OCI-LY1 (cell line): ENCODE results near the gene ULK4.

Source experiments
- CTCF ChIP-seq: fragments of 200-600 bp; sonication (generic), shearing (Covaris generic); IDR thresholded peaks from 2 replicates; pipeline ENCODE4 v1.5.1; 2017; ENCODE audit warnings: mild to moderate bottlenecking, antibody characterized with exemption, low read length, moderate library complexity, mixed read lengths
- EZH2 ChIP-seq: fragments of 200-600 bp; sonication (generic), shearing (Covaris generic); IDR thresholded peaks from 2 replicates; pipeline ENCODE4 v1.8.0; 2017; ENCODE audit warnings: borderline replicate concordance, mixed run types, mild to moderate bottlenecking, antibody characterized with exemption, low read length, moderate library complexity, mixed read lengths

- no peak for TF ChIP-seq EZH2
- TF ChIP-seq CTCF = no peak
These were observed 740.8 kb downstream of the ULK4 start for GRCh38 chr3:41220906-41221677.
